Hindlimb muscle (tissue), 1 donor: Measurements from ENCODE around the gene CENPA. TPM values are rescaled to one million over a fixed set of nuclear protein-coding genes. Genes with fewer than 3 reads are reported as not detected.
"Not testable (repeated sequence)": the region's sequence is repeated elsewhere in the genome, so short reads cannot be mapped to it uniquely, and the experiment has no call there.

Experiments used
- DNase-seq: peaks from one replicate; pipeline ENCODE4 v3.0.0-alpha.2; 2013
- polyA plus RNA-seq: library from polyadenylated mRNA; unstranded; fragments of 120-200 nt; gene quantifications from one replicate; pipeline ENCODE4 v1.2.1, GENCODE V29; 2013; ENCODE audit not compliant: insufficient read length

CENPA gene
- 6.1 TPM for polyA plus RNA-seq

- peak; percentile 98 for DNase-seq
These were observed at the start of gene CENPA for GRCh38 chr2:26785431-26786206. TSS of gene CENPA (plus strand) at chr2:26786056. CDS start at chr2:26786197, 141 bp downstream.

- DNase-seq: no peak
These were observed 48.6 kb upstream of the CENPA start for GRCh38 chr2:26737221-26737620.

GRCh38 chr2:26738481-26738880 lies 47.4 kb upstream of the CENPA start:
- DNase-seq: no peak

- no peak for DNase-seq
These were observed 46.3 kb upstream of the CENPA start for GRCh38 chr2:26739514-26739913.

GRCh38 chr2:26740346-26740745 lies 45.5 kb upstream of the CENPA start:
- DNase-seq: no peak

DNA sequence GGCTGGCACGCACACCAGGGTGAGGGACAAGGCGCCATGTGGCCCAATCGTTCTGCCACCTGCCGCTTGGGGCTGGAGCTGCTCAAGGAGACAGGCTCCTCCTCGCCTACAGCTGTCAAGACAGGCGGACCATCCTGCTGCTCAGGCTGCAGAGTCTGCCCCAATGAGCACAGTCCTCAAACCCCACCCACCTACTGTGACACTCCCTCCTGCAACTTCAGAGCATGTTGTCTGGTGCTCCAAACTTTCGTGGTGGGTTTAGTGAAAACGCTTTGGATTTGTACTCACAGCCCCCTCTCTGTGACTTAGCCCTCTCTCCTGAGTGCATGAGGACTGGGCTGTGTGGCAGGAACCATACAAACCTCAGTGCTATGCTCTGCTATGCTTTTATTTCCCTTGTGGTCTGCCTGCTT lies 45.0 kb upstream of the CENPA start:
- DNase-seq: no peak

DNA sequence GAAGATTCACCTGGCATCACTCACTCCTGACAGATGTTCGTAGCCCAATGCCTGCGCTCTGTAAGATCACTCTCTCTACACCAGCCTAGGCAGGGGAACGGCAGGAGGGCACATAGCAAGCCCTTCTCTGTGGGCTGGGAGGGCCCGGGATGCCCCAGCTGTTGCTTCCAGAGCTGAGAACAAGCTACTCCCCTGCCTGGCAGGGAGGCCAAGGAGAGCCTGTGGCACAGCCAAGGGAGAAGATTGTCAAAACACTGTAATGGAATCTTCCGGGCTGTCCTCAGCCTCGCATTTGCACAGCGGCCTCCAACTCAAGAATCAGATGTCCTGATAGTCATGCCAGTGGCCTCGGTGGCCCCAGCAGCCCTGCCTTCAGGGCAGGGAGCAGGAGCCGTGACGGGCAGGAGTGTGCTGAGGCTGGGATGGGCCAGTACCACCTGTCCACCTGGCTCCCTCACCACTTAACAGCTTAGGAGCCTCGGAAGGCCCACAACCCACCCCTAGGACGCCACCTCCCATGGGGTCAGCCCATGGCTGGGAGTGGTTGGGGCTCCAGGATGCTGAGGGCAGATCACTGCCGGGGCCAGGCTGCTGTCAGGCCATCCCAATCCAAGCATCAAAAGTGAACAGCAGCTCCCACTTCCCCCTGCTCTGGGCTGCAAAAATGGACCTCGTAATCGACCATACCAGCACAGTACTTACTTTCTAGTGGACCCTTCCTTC lies 43.6 kb upstream of the CENPA start:
- DNase-seq: no peak

- no peak for DNase-seq
These were observed 42.0 kb upstream of the CENPA start for GRCh38 chr2:26743852-26744251.

DNA sequence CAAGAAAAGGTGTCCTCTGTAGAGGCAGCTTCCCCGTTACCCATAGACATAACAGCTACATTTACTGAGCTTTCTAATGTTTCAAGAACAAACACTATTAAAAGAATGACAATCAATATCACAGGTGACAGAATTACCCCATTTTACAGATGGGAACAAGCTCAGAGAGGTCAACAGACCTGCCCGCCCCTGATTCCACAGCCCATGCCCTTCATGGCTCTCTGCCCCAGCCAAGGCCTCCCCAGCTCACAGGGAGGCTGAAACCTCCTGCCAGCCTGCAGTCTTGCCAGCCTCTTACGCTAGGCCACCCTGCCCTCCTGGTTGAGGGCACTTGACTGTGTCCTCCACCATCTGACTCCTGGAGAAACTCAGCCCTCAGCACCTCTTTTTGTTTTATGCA lies 40.9 kb upstream of the CENPA start:
- no peak for DNase-seq

- DNase-seq: peak; percentile 70
These were observed 40.1 kb upstream of the CENPA start for GRCh38 chr2:26745609-26746327.

DNA sequence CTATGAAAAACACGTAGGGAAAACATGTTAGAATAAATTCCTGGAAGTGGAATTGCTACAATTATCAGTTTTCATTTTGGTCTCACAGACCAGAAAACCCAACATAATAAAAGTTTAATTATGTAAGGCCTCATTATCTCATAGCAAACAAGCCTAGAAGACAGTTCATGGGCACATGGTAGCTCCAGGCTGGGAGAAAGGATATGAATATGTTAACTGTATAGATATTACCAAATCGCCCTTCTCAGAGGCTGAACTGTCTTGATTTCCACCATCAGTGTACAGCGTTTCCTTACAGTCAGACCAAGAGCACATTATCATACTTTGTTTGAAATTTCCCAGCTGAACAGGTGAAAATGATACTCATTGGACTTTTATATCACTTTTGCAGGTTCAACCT lies 38.9 kb upstream of the CENPA start:
- DNase-seq: no peak

GRCh38 chr2:26749787-26750420 lies 36.0 kb upstream of the CENPA start:
- not testable (repeated sequence) for DNase-seq

GRCh38 chr2:26750467-26750866 lies 35.4 kb upstream of the CENPA start:
- DNase-seq: not testable (repeated sequence)

GRCh38 chr2:26752656-26753055 lies 33.2 kb upstream of the CENPA start:
- no peak for DNase-seq

DNA sequence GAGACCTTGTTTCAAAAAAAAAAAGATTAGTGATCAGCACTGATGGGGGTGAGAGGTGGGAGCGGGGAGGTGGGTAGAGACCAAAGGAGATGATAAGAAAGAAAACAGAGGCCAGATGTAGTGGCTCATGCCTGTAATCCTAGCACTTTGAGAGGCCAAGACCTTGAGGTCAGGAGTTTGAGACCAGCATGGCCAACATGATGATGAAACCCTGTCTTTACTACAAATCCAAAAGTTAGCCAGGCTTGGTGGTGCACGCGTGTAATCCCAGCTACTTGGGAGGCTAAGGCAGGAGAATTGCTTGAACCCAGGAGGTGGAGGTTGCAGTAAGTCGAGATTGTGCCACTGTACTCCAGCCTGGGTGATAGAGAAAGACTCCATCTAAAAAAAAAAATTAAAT lies 31.3 kb upstream of the CENPA start:
- DNase-seq: no peak

- no peak for DNase-seq
These were observed 30.7 kb upstream of the CENPA start for GRCh38 chr2:26754972-26755670.

DNA sequence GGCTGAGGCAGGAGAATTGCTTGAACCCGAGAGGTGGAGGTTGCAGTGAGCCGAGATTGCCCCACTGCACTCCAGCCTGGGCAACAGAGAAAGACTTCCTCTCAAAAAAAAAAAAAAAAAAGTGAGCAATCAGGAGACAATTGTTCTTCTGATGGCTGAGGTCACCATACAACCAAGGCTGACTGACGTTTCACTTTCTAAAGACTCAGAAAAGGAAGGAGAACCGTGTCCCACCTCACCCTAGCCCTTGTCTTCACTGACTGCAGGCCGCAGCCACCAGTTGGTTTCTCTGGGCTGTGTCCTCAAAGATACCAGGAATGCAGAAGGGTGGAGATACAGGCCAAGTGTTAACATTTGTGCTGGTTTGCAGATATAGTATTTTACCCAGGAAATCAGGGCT lies 29.5 kb upstream of the CENPA start:
- DNase-seq: no peak

DNA sequence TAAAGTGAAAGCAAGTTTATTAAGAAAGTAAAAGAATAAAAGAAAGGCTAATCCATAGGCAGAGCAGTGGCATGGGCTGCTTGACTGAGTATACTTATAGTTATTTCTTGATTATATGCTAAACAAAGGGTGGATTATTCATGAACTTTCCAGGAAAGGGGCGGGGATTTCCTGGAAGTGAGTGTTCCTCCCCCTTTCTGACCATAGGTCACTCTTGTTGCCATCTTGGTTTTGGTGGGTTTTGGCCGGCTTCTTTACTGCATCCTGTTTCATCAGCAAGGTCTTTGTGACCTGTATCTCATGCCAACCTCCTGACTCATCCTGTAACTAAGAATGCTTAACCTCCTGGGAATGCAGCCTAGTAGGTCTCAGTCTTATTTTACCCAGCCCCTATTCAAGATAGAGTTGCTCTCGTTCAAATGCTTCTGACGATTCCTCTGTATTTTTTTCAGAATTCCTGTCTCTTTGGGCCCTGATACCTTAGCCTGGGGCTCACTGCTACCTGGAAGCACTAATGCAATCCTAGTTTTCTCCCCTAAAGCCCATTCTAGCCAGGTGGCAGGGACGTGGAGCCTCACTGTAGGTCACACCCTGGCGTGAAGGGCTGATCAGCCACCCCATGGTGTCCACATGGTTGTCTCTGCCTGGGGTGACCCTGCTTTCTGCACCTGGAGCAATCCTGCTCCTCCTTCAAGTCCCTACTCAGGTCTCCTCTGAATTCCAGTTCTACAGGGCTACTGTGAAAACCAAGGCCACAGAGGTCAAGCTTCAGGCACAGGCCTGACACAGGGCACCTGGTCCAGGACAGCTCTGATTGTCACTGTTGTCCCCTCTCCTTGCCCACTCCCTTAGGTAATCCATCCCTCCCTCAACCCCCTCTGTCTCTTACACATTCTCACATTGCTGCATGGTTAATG lies 27.7 kb upstream of the CENPA start:
- no peak for DNase-seq

GRCh38 chr2:26758790-26759321 lies 27.0 kb upstream of the CENPA start:
- DNase-seq: no peak

DNA sequence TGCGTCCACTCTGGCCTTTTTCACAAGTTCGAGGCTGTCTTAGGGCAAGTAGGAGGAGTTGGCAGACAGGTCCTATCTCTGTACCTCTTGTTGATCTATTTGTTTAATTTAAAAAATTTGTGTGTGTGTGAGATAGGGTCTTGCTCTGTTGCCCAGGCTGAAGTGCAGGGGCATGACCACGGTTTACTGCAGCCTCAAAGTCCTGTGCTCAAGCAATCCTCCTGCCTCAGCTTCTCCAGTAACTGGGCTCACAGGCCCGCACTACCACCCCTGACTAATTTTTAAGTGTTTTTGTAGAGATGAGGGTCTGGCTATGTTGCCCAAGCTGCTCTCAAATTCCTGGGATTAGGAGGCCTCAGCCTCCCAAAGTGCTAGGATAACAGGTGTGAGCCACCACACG lies 26.0 kb upstream of the CENPA start:
- DNase-seq: no peak

GRCh38 chr2:26760991-26761390 lies 24.9 kb upstream of the CENPA start:
- DNase-seq: not testable (repeated sequence)
